Urinary bladder (tissue), 4 donors: ENCODE data around the gene TENT5A. TPM values are rescaled to one million over a fixed set of nuclear protein-coding genes. Genes with fewer than 3 reads are reported as not detected.

Source experiments
- DNase-seq: peaks from one replicate; pipeline ENCODE4 v3.0.0-alpha.2; 2015; ENCODE audit errors: extremely low spot score
- H3K27ac ChIP-seq: one replicate; pipeline ENCODE4 v1.5.1; 2013; ENCODE audit warnings: low read depth, mild to moderate bottlenecking, moderate library complexity
- H3K36me3 ChIP-seq: one replicate; pipeline ENCODE4 v1.6.1; 2013; ENCODE audit warnings: mild to moderate bottlenecking, moderate library complexity; ENCODE audit not compliant: insufficient read depth
- H3K4me1 ChIP-seq: one replicate; pipeline ENCODE4 v1.6.1; 2013; ENCODE audit warnings: mild to moderate bottlenecking, moderate library complexity; ENCODE audit not compliant: insufficient read depth
- H3K4me3 ChIP-seq: one replicate; pipeline ENCODE4 v1.5.1; 2013; ENCODE audit warnings: low read depth, low read length
- WGBS: extraction: QIAGEN DNeasy Blood & Tissue Kit; methylation state at CpG from one replicate; pipeline ENCODE4 v1.1.7; 2013; 5-methylcytosine and 5-hydroxymethylcytosine counted together
- polyA plus RNA-seq: library from polyadenylated mRNA; stranded (reverse); fragments of 200-250 nt; gene quantifications from one replicate; pipeline ENCODE4 v1.2.3, GENCODE V29; 2013
- small RNA-seq: library from RNA; depleted of rRNA; stranded (forward); fragments of <200 nt; gene quantifications from one replicate; pipeline ENCODE3, GENCODE V24; 2014
- total RNA-seq: library from RNA; depleted of rRNA; stranded (reverse); fragments of >200 nt; gene quantifications from one replicate; pipeline ENCODE4 v1.2.3, GENCODE V29; 2014
- donor health status: healthy with polysubstance abuse.
- donor health status: healthy.

Gene TENT5A
- total and polyA plus RNA-seq, 2 donors, result 18.8 to 154 TPM

- no peaks in the 10 kb centered on the region for H3K36me3 ChIP-seq
- H3K4me3 ChIP-seq, result no peak overlapping the region
- no peak for DNase-seq
- 89% methylated on average over 1 of the region's 1 CpG for WGBS
- no peak overlapping the region for H3K27ac ChIP-seq
- H3K4me1 ChIP-seq, result no peaks in the 10 kb centered on the region
Observed at GRCh38 chr6:81700414-81700813, 52.1 kb downstream of the TENT5A start.

- Histone ChIP-seq H3K36me3 (no peaks in the 10 kb centered on the region), H3K4me3 (no peak overlapping the region), H3K4me1 (no peaks in the 10 kb centered on the region), H3K27ac (no peak overlapping the region)
- no peak for DNase-seq
- 60% methylated on average over 6 of the region's 6 CpGs for whole genome bisulfite sequencing
Observed at GRCh38 chr6:81697559-81697958, 54.9 kb downstream of the TENT5A start.

- H3K36me3 ChIP-seq, result no peaks in the 10 kb centered on the region
- no peaks in the 10 kb centered on the region for H3K4me1 ChIP-seq
- DNase-seq, result no peak
- no peak overlapping the region for H3K27ac ChIP-seq
- H3K4me3 ChIP-seq, result no peak overlapping the region
- WGBS, result 70% methylated on average over 3 of the region's 3 CpGs
Observed at GRCh38 chr6:81696524-81696923, 56.0 kb downstream of the TENT5A start.

Small RNA genes lying within 50 kb of the gene (small RNA-seq; reads per million reads assigned to genes)
- gene AL078599.1, result not detected
- gene RF00156, result not detected
